GM21526 (cell line): ENCODE data around the gene NTMT1.

Experiments
- ATAC-seq: cut with Tn5 transposase; IDR thresholded peaks from one replicate; pipeline ENCODE4 v1.9.1; 2021; ENCODE audit warnings: moderate library complexity; ENCODE audit not compliant: unreplicated experiment, low FRiP score

NTMT1 gene

GRCh38 chr9:129596541-129597331, 29.2 kb upstream of the NTMT1 start:
- no peak for ATAC-seq

GRCh38 chr9:129597355-129598088, 28.4 kb upstream of the NTMT1 start:
- no peak for ATAC-seq

GRCh38 chr9:129598089-129598596, 27.8 kb upstream of the NTMT1 start:
- ATAC-seq = no peak

- no peak for ATAC-seq
Measured at GRCh38 chr9:129601082-129601674, 24.8 kb upstream of the NTMT1 start.

GRCh38 chr9:129602598-129603415, 23.2 kb upstream of the NTMT1 start:
- no peak for ATAC-seq

- no peak for ATAC-seq
Measured at GRCh38 chr9:129604056-129604765, 21.8 kb upstream of the NTMT1 start.

- no peak for ATAC-seq
Measured at GRCh38 chr9:129604766-129605163, 21.2 kb upstream of the NTMT1 start.

GRCh38 chr9:129606161-129607026, 19.6 kb upstream of the NTMT1 start:
- no peak for ATAC-seq

GRCh38 chr9:129607027-129607387, 19.0 kb upstream of the NTMT1 start:
- no peak for ATAC-seq

GRCh38 chr9:129608561-129609481, 17.1 kb upstream of the NTMT1 start:
- ATAC-seq = no peak

GRCh38 chr9:129609486-129610212, 16.3 kb upstream of the NTMT1 start:
- ATAC-seq = no peak

GRCh38 chr9:129610213-129610472, 15.8 kb upstream of the NTMT1 start:
- ATAC-seq = no peak

- ATAC-seq = no peak
Measured at GRCh38 chr9:129610473-129611306, 15.3 kb upstream of the NTMT1 start.

- ATAC-seq = no peak
Measured at GRCh38 chr9:129611307-129611800, 14.6 kb upstream of the NTMT1 start.

- ATAC-seq = no peak
Measured at GRCh38 chr9:129612123-129612522, 13.8 kb upstream of the NTMT1 start.

- no peak for ATAC-seq
Measured at GRCh38 chr9:129612815-129613519, 13.0 kb upstream of the NTMT1 start.
